Measurements from ENCODE around the gene ADARB1. TPM values are rescaled to one million over a fixed set of nuclear protein-coding genes. Genes with fewer than 3 reads are reported as not detected.

Gene ADARB1
- total and polyA plus RNA-seq, 2 experiments from 2014 or later: 4.8 to 14.8 TPM

- Histone ChIP-seq H3K27ac (ENCODE audit: low read depth) (no peak overlapping the region), H3K9me2 (ENCODE audit: insufficient read depth) (no peaks in the 10 kb centered on the region), H3K4me3 (no peak overlapping the region), H3K27me3 (ENCODE audit: insufficient read depth) (no peaks in the 10 kb centered on the region), H2AFZ (no peak overlapping the region), H3K4me1 (ENCODE audit: insufficient read depth) (0 out of 2 replicates have a peak, but pooled peaks cover 3% of the 10 kb centered on the region), H4K20me1 (replicated peaks; ENCODE audit: insufficient read depth) (no peaks in the 10 kb centered on the region), H3F3A (replicated peaks; ENCODE audit: low read depth) (no peaks in the 10 kb centered on the region), H3K4me2 (no peak overlapping the region), H3K79me2 (replicated peaks; ENCODE audit: insufficient read depth) (no peaks in the 10 kb centered on the region), H3K36me3 (ENCODE audit: insufficient read depth) (no peaks in the 10 kb centered on the region)
- Mint-ChIP-seq H3K4me1 (peaks cover 10% of the 10 kb centered on the region), H3K27ac (no peak overlapping the region), H3K36me3 (ENCODE audit: low read depth) (peaks cover 3% of the 10 kb centered on the region; the same call in 1 of the 3 replicates), H3K4me3 (no peak overlapping the region), H3K9me3 (peaks cover 8% of the 10 kb centered on the region), H3K27me3 (ENCODE audit: insufficient read depth, low read depth, poor library complexity) (peaks cover 1% of the 10 kb centered on the region)
- TF ChIP-seq ZNF331 (CRISPR knock-in tag; IDR thresholded peaks at IDR 0.05; ENCODE audit: low read depth) (no peak), JUNB (IDR thresholded peaks at IDR 0.05; ENCODE audit: unreplicated experiment) (no peak), STAT1 (IDR thresholded peaks at IDR 0.05; ENCODE audit: unreplicated experiment) (no peak), EZH2 (IDR thresholded peaks at IDR 0.05; ENCODE audit: low read depth, unreplicated experiment) (no peak), POLR2AphosphoS5 (IDR thresholded peaks at IDR 0.05; ENCODE audit: low read depth) (no peak), REST (IDR thresholded peaks at IDR 0.05; ENCODE audit: unreplicated experiment) (no peak), EZH2phosphoT487 (IDR thresholded peaks at IDR 0.05; ENCODE audit: unreplicated experiment) (no peak), CREB1 (CRISPR knock-in tag; IDR thresholded peaks at IDR 0.05; ENCODE audit: low read depth) (no peak), NANOG (IDR thresholded peaks at IDR 0.05; ENCODE audit: borderline replicate concordance) (no peak), ZNF114 (CRISPR knock-in tag; IDR thresholded peaks at IDR 0.05) (no peak), CTCF (conservative IDR thresholded peaks at IDR 0.05; ENCODE audit: low read depth in 2 of 2) (no peak)
- TF ChIP-seq, protein P1, sequence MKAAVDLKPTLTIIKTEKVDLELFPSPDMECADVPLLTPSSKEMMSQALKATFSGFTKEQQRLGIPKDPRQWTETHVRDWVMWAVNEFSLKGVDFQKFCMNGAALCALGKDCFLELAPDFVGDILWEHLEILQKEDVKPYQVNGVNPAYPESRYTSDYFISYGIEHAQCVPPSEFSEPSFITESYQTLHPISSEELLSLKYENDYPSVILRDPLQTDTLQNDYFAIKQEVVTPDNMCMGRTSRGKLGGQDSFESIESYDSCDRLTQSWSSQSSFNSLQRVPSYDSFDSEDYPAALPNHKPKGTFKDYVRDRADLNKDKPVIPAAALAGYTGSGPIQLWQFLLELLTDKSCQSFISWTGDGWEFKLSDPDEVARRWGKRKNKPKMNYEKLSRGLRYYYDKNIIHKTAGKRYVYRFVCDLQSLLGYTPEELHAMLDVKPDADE (IDR thresholded peaks at IDR 0.05): no peak
- TF ChIP-seq, protein P2, sequence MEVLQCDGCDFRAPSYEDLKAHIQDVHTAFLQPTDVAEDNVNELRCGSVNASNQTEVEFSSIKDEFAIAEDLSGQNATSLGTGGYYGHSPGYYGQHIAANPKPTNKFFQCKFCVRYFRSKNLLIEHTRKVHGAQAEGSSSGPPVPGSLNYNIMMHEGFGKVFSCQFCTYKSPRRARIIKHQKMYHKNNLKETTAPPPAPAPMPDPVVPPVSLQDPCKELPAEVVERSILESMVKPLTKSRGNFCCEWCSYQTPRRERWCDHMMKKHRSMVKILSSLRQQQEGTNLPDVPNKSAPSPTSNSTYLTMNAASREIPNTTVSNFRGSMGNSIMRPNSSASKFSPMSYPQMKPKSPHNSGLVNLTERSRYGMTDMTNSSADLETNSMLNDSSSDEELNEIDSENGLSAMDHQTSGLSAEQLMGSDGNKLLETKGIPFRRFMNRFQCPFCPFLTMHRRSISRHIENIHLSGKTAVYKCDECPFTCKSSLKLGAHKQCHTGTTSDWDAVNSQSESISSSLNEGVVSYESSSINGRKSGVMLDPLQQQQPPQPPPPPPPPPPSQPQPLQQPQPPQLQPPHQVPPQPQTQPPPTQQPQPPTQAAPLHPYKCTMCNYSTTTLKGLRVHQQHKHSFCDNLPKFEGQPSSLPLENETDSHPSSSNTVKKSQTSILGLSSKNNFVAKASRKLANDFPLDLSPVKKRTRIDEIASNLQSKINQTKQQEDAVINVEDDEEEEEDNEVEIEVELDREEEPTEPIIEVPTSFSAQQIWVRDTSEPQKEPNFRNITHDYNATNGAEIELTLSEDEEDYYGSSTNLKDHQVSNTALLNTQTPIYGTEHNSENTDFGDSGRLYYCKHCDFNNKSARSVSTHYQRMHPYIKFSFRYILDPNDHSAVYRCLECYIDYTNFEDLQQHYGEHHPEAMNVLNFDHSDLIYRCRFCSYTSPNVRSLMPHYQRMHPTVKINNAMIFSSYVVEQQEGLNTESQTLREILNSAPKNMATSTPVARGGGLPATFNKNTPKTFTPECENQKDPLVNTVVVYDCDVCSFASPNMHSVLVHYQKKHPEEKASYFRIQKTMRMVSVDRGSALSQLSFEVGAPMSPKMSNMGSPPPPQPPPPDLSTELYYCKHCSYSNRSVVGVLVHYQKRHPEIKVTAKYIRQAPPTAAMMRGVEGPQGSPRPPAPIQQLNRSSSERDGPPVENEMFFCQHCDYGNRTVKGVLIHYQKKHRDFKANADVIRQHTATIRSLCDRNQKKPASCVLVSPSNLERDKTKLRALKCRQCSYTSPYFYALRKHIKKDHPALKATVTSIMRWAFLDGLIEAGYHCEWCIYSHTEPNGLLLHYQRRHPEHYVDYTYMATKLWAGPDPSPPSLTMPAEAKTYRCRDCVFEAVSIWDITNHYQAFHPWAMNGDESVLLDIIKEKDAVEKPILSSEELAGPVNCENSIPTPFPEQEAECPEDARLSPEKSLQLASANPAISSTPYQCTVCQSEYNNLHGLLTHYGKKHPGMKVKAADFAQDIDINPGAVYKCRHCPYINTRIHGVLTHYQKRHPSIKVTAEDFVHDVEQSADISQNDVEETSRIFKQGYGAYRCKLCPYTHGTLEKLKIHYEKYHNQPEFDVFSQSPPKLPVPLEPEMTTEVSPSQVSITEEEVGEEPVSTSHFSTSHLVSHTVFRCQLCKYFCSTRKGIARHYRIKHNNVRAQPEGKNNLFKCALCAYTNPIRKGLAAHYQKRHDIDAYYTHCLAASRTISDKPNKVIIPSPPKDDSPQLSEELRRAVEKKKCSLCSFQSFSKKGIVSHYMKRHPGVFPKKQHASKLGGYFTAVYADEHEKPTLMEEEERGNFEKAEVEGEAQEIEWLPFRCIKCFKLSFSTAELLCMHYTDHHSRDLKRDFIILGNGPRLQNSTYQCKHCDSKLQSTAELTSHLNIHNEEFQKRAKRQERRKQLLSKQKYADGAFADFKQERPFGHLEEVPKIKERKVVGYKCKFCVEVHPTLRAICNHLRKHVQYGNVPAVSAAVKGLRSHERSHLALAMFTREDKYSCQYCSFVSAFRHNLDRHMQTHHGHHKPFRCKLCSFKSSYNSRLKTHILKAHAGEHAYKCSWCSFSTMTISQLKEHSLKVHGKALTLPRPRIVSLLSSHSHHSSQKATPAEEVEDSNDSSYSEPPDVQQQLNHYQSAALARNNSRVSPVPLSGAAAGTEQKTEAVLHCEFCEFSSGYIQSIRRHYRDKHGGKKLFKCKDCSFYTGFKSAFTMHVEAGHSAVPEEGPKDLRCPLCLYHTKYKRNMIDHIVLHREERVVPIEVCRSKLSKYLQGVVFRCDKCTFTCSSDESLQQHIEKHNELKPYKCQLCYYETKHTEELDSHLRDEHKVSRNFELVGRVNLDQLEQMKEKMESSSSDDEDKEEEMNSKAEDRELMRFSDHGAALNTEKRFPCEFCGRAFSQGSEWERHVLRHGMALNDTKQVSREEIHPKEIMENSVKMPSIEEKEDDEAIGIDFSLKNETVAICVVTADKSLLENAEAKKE (CRISPR knock-in tag; IDR thresholded peaks at IDR 0.05): no peak
- no peak for ATAC-seq
- DNase-seq (ENCODE audit: low spot score): no peak
Observed at GRCh38 chr21:45036630-45037029, 37.8 kb upstream of the ADARB1 start.
